Measurements from ENCODE around the gene KDM3A. TPM values are rescaled to one million over a fixed set of nuclear protein-coding genes. Genes with fewer than 3 reads are reported as not detected.

The KDM3A gene
- total RNA-seq, 1 experiment from 2014 or later, result 52.6 TPM

GRCh38 chr2:86455181-86455580 lies 14.0 kb downstream of the KDM3A start:
- TF ChIP-seq CBX3 (IDR thresholded peaks at IDR 0.05; ENCODE audit: low read depth), result no peak
- TF ChIP-seq ZBTB33 (IDR thresholded peaks at IDR 0.05; ENCODE audit: extremely low read depth, insufficient replicate concordance, low read length), result no peak
- TF ChIP-seq SRF (IDR thresholded peaks at IDR 0.05; ENCODE audit: low read depth), result no peak
- no peak for TF ChIP-seq JUND (IDR thresholded peaks at IDR 0.05)
- TF ChIP-seq CEBPB (IDR thresholded peaks at IDR 0.05; ENCODE audit: low read depth), result no peak
- TF ChIP-seq EZH2 (IDR thresholded peaks at IDR 0.05), result no peak
- TF ChIP-seq FOSL1 (IDR thresholded peaks at IDR 0.05; ENCODE audit: low read depth), result no peak
- TF ChIP-seq ELF1 (IDR thresholded peaks at IDR 0.05; ENCODE audit: borderline replicate concordance, low read depth), result no peak
- TF ChIP-seq YY1 (IDR thresholded peaks at IDR 0.05; ENCODE audit: extremely low read depth, insufficient replicate concordance, low read depth, low read length), result no peak
- TF ChIP-seq, protein P1, sequence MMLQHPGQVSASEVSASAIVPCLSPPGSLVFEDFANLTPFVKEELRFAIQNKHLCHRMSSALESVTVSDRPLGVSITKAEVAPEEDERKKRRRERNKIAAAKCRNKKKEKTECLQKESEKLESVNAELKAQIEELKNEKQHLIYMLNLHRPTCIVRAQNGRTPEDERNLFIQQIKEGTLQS (IDR thresholded peaks at IDR 0.05), result no peak
- TF ChIP-seq ZNF274 (IDR thresholded peaks at IDR 0.05; ENCODE audit: low read depth, low read length), result no peak
- no peak for TF ChIP-seq EZH2phosphoT487 (IDR thresholded peaks at IDR 0.05; ENCODE audit: borderline replicate concordance)
- no peak for TF ChIP-seq RAD21 (IDR thresholded peaks at IDR 0.05; ENCODE audit: low read depth)
- no peak for TF ChIP-seq POLR2A (IDR thresholded peaks at IDR 0.05; ENCODE audit: borderline replicate concordance, extremely low read depth, insufficient read depth, insufficient read length)
- TF ChIP-seq SP1 (IDR thresholded peaks at IDR 0.05; ENCODE audit: low read depth), result no peak
- TF ChIP-seq EGR1 (IDR thresholded peaks at IDR 0.05; ENCODE audit: low read depth), result no peak
- TF ChIP-seq, protein P2, sequence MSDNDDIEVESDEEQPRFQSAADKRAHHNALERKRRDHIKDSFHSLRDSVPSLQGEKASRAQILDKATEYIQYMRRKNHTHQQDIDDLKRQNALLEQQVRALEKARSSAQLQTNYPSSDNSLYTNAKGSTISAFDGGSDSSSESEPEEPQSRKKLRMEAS (IDR thresholded peaks at IDR 0.05), result no peak
- no peaks in the 10 kb centered on the region for H3K27me3 ChIP-seq (ENCODE audit: insufficient read depth, low read length)
- CTCF ChIA-PET, result no interaction called here
- no peak overlapping the region for H2AFZ ChIP-seq (ENCODE audit: low read depth, low read length, poor library complexity, severe bottlenecking)
- intact Hi-C loops (cut with micrococcal nuclease), result no loop called here
- H3K4me2 ChIP-seq (ENCODE audit: low read length), result no peak overlapping the region
- BruUV-seq (replicated peaks), result no TSS peak
- RAD21 ChIA-PET (ENCODE audit: low non-redundant PET in 1 of 2, low total read pairs in 2 of 2, uncharacterized antibody in 2 of 2, unreplicated experiment in 2 of 2), result no interaction called here
- POLR2A ChIA-PET, result no interaction called here
- H3K9me3 ChIP-seq (ENCODE audit: control insufficient read depth in 1 of 2, insufficient read depth in 1 of 2, low read depth in 1 of 2, low read length in 2 of 2), result no peaks in the 10 kb centered on the region
- H3K4me1 ChIP-seq (ENCODE audit: control insufficient read depth in 1 of 2, insufficient read depth in 2 of 2, low read length in 2 of 2), result no peaks in the 10 kb centered on the region
- H3K27ac ChIP-seq (ENCODE audit: low read depth, low read length), result no peak overlapping the region
- H3K9me2 ChIP-seq (ENCODE audit: insufficient read depth), result no peaks in the 10 kb centered on the region
- H3K4me3 ChIP-seq (replicated peaks in 1 of 2; ENCODE audit: low read depth in 1 of 2, low read length in 2 of 2), result no peak overlapping the region
- no peak overlapping the region for H3K9ac ChIP-seq (ENCODE audit: low read length)
- peaks cover 35 to 62% of the 10 kb centered on the region in 2 experiments for H3K36me3 ChIP-seq (ENCODE audit: control insufficient read depth in 1 of 2, insufficient read depth in 2 of 2, low read length in 2 of 2)
- H3K79me2 ChIP-seq (ENCODE audit: insufficient read depth, low read length), result no peaks in the 10 kb centered on the region
- DNase-seq (ENCODE audit: low read depth, low spot score), result no peak
- H4K20me1 ChIP-seq (ENCODE audit: insufficient read depth), result no peaks in the 10 kb centered on the region
- ATAC-seq, result no peak
